Cardiac fibroblast (primary cell): Measurements from ENCODE around the gene IMPDH1.

Experiments
- DNase-seq, 2 donors: peaks; one replicate each; pipeline versions ENCODE4 v3.0.0 to v3.0.0-alpha.2; 2010; ENCODE audit warnings: low read depth in 2 of 2
- H3K4me3 ChIP-seq, 2 donors: replicated peaks in 1 of 2; 1 replicate in 1 of 2; 2 replicates in 1 of 2; pipeline ENCODE4 v1.5.1; 2011; ENCODE audit warnings: low read depth in 2 of 2, low read length in 2 of 2, mild to moderate bottlenecking in 2 of 2, moderate library complexity in 1 of 2
- CTCF ChIP-seq: IDR thresholded peaks from one replicate; pipeline ENCODE4 v1.5.1; 2011; ENCODE audit warnings: low read depth, mild to moderate bottlenecking, low read length, inconsistent platforms

IMPDH1 gene

DNA sequence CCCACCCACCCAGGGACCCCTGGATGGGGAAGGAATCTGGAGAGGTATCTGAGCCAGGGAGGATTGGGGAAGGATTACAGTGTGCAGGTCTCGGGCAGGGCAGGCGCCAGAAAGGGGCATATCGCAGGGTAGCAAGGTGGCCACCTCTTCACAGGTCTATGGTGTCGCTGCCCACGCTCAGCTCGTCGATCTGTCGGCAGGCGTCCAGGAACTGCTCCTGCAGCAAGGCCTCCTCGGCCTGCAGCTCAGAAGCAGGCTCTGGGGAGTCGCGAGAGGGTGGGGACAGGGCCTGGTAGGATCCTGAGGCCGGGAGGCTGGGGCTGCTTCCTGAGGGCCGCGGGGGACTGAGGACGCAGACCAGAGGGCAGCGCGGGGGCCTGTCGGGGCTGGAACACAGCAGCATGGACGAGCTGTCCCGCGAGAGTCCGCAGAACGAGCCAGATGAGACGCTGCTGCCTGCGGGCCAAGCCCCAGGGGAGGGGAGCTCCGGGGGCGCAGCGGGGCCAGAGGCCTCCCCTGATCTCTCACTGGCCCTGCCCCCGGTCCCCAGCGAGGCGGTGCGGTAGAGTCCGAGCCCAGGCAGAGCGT is 59.0 kb downstream of the IMPDH1 start:
- DNase-seq, result no peak
- no peak for TF ChIP-seq CTCF
- H3K4me3 ChIP-seq, result no peak overlapping the region

- H3K4me3 ChIP-seq, result no peak overlapping the region
- no peak for DNase-seq
- no peak for TF ChIP-seq CTCF
Measured at GRCh38 chr7:128349466-128349825, 60.3 kb downstream of the IMPDH1 start.

DNA sequence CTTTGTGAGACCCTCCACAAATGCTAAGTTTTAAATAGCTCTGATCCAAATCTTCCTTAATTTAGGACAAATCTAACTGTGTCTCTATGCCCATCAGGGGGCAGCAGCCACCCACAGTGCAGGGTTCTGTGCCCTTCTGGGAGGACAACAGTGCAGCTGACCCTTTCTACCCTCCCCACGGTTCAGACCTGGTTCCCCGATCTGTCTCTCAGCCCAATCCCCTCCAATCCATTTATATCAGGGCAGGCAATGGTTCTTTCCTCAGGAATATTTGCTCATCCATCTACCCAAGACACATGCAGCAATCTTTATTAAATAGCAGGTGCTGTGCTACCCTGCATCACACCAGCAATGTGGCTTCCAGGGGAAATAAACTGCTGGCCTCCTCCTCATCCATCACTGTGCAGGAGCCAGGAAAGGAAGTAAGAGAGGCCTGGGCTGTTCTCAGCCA is 62.1 kb downstream of the IMPDH1 start:
- peak; percentile 63 to 66 for DNase-seq
- no peak overlapping the region for H3K4me3 ChIP-seq
- peak; percentile 83 for TF ChIP-seq CTCF

GRCh38 chr7:128344431-128344774 is 65.4 kb downstream of the IMPDH1 start:
- H3K4me3 ChIP-seq, result no peak overlapping the region
- DNase-seq, result no peak
- TF ChIP-seq CTCF, result no peak

- peak; percentile 93 to 94 for DNase-seq
- TF ChIP-seq CTCF, result no peak
- peak within 1 kb of the TSS; percentile 74 to 97 for H3K4me3 ChIP-seq
Measured at GRCh38 chr7:128343554-128344430, 66.0 kb downstream of the IMPDH1 start, which contains the start of gene RBM28. Gene RBM28, minus strand, starts transcription at chr7:128343908. Its CDS starts 115 bp downstream, at chr7:128343793.
